ENCODE data around the gene TNPO3.
A peak's percentile ranks its signal among the peaks of the same experiment; 100 is the strongest.
"Not testable (repeated sequence)": the region's sequence is repeated elsewhere in the genome, so short reads cannot be mapped to it uniquely, and the experiment has no call there.

Gene TNPO3

DNA sequence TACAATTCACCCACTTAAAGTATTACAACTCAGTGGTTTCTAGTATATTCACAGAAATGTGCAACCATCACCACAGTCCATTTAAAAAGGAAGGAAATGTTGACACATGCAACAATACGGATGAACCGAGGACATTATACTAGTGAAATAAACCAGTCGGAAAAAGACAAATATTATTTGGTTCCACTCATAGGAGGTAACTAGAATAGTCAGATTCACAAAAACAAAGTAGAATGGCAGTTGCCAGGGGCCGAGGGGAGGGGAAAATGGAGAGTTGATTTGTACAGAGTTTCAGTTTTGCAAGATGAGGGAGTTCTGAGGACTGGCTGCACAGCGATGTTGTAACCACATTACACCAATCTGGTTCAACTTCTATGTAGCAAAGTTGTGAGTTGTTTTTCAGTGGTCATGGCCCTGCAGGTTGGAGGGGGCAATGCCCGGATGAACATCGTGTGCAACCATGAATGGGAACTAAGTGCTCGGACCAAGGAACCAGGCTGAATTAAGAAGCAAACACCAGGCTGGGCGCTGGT is 17.6 kb upstream of the TNPO3 start:
- TF ChIP-seq, protein P1, sequence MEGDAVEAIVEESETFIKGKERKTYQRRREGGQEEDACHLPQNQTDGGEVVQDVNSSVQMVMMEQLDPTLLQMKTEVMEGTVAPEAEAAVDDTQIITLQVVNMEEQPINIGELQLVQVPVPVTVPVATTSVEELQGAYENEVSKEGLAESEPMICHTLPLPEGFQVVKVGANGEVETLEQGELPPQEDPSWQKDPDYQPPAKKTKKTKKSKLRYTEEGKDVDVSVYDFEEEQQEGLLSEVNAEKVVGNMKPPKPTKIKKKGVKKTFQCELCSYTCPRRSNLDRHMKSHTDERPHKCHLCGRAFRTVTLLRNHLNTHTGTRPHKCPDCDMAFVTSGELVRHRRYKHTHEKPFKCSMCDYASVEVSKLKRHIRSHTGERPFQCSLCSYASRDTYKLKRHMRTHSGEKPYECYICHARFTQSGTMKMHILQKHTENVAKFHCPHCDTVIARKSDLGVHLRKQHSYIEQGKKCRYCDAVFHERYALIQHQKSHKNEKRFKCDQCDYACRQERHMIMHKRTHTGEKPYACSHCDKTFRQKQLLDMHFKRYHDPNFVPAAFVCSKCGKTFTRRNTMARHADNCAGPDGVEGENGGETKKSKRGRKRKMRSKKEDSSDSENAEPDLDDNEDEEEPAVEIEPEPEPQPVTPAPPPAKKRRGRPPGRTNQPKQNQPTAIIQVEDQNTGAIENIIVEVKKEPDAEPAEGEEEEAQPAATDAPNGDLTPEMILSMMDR (IDR thresholded peaks at IDR 0.05; ENCODE audit: low read depth, low read length): no peak
- DNase-seq (ENCODE audit: extremely low read depth, low read depth): no peak

DNA sequence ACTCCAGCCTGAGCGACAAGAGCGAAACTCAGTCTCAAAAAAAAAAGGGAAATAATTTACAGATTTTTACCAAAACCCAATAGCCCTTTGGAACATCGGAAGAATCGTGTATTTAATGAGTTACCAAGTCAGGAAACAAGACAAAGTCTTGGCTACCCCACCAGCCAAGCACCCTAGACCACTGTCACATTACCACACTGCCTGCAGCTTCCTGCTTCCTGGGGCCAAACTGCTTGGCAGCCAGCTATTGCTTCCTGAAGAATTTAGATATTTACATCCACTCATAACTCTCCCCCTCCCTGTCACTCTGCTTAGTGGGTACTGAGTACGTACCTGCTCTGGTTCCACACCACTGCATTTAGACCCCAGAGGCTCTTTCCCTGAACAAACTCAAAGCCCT is 14.1 kb upstream of the TNPO3 start:
- TF ChIP-seq, protein P1 (IDR thresholded peaks at IDR 0.05; ENCODE audit: low read depth, low read length): no peak
- DNase-seq (ENCODE audit: extremely low read depth, low read depth): no peak

GRCh38 chr7:129067943-129068548 is 13.1 kb upstream of the TNPO3 start:
- TF ChIP-seq, protein P1 (IDR thresholded peaks at IDR 0.05; ENCODE audit: low read depth, low read length): no peak
- no peak for DNase-seq (ENCODE audit: extremely low read depth, low read depth)

- not testable (repeated sequence) for DNase-seq (ENCODE audit: extremely low read depth, low read depth)
Measured at GRCh38 chr7:129067132-129067561, 12.2 kb upstream of the TNPO3 start.

GRCh38 chr7:129066290-129067131 is 11.6 kb upstream of the TNPO3 start:
- DNase-seq (ENCODE audit: extremely low read depth, low read depth): peak; percentile 76
- TF ChIP-seq, protein P1 (IDR thresholded peaks at IDR 0.05; ENCODE audit: low read depth, low read length): no peak

GRCh38 chr7:129055861-129056464 is 1.1 kb upstream of the TNPO3 start:
- DNase-seq (ENCODE audit: extremely low read depth, low read depth): no peak
- TF ChIP-seq, protein P1 (IDR thresholded peaks at IDR 0.05; ENCODE audit: low read depth, low read length): no peak

- TF ChIP-seq, protein P1 (IDR thresholded peaks at IDR 0.05; ENCODE audit: low read depth, low read length): no peak
- DNase-seq (ENCODE audit: extremely low read depth, low read depth): no peak
Measured at GRCh38 chr7:129055294-129055816, 444 bp upstream of the TNPO3 start.

All from AG09319 (cell line).